ENCODE measurements around the gene TNFRSF6B. TPM values are rescaled to one million over a fixed set of nuclear protein-coding genes. Genes with fewer than 3 reads are reported as not detected.

The TNFRSF6B gene
- total RNA-seq, 1 donor from 2014 or later = not detected

DNA sequence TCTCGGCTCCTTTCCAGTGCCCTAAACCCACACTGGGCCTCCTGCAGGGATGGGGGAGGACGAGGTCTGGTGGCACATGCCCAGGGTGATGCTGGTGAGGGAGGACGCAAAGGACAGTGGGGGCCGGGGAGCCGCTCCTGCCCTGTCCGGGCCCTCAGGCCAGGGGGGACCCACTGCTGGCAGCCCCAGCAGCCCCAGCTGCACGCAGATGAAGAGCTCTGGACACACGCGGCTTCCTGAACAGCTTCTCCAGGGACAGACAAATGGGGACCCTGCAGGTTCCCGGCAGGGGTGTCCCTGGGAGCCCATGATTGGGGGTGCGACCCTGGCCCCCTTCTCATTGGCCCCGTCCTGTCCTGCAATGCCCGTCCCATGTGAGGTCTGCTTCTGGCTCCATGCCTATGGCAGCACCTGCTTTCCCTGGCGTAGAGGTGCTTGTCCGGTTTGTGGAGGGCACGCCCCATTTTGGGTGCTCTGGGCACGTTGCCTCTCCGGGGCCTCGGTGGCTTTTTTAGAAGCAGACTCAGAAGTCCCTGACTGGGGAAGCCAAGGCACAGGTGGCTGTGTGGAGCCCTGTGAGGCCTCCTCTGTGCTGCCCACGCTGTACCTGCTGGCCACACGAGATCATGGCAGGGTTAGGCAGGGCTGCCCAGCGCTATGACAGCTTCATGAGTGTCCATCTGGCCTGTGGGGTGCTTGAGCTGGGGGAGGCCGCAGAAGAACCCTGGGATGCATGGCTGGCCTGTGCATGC is 15.4 kb upstream of the TNFRSF6B start:
- H3K4me3 Mint-ChIP-seq = no peak overlapping the region

DNA sequence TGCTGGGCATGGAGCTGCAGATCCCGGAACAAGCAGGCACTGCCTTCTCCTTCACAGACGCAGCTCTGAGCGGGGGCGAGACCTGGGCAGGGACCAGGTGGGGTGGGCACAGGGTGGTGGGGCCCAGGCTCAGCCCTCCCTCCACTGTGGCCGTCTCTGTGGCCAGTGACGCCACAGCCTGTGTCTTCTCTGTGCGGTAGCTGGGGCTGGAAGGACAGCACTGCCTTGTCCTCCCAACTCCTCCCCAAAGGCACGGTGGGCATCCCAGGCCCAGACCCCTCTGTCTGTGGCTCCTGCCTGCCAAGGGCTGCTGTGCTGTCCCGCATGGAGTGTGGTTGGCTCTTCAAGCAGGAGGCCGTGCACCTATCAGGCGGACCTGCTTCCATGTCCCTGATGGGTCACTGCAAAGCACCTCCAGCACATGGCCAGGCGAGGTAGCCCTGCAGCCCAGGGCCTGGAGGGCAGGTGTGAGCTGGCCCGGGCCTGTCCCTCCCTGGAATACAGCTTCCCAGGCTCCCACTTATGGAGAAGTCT is 14.8 kb upstream of the TNFRSF6B start:
- no peaks in the 10 kb centered on the region for H3K27me3 Mint-ChIP-seq
- intact Hi-C loops (cut with micrococcal nuclease) = no loop called here
- H3K9me3 Mint-ChIP-seq = no peaks in the 10 kb centered on the region
- ATAC-seq (ENCODE audit: low read depth) = no peak
- no peak for DNase-seq
- TF ChIP-seq, protein P1, sequence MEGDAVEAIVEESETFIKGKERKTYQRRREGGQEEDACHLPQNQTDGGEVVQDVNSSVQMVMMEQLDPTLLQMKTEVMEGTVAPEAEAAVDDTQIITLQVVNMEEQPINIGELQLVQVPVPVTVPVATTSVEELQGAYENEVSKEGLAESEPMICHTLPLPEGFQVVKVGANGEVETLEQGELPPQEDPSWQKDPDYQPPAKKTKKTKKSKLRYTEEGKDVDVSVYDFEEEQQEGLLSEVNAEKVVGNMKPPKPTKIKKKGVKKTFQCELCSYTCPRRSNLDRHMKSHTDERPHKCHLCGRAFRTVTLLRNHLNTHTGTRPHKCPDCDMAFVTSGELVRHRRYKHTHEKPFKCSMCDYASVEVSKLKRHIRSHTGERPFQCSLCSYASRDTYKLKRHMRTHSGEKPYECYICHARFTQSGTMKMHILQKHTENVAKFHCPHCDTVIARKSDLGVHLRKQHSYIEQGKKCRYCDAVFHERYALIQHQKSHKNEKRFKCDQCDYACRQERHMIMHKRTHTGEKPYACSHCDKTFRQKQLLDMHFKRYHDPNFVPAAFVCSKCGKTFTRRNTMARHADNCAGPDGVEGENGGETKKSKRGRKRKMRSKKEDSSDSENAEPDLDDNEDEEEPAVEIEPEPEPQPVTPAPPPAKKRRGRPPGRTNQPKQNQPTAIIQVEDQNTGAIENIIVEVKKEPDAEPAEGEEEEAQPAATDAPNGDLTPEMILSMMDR (IDR thresholded peaks at IDR 0.05) = no peak
- no peaks in the 10 kb centered on the region for H3K4me1 Mint-ChIP-seq
- no peak overlapping the region for H3K27ac Mint-ChIP-seq
- peaks cover 7% of the 10 kb centered on the region for H3K36me3 Mint-ChIP-seq (ENCODE audit: low read depth)
- H3K4me3 Mint-ChIP-seq = no peak overlapping the region
- POLR2A ChIA-PET = interaction anchor here (1.0 kb wide), 1 partner anchor 17 kb away, joined by 3 read pairs; no protein-coding TSS in a partner anchor
- CTCF ChIA-PET = no interaction called here

More for the DNA sequence above, 15.4 kb upstream of the TNFRSF6B start:
- no peaks in the 10 kb centered on the region for H3K9me3 Mint-ChIP-seq
- TF ChIP-seq, protein P1 (IDR thresholded peaks at IDR 0.05) = no peak
- intact Hi-C loops (cut with micrococcal nuclease) = no loop called here
- H3K36me3 Mint-ChIP-seq (ENCODE audit: low read depth) = peaks cover 10% of the 10 kb centered on the region
- H3K27ac Mint-ChIP-seq = no peak overlapping the region
- H3K27me3 Mint-ChIP-seq = no peaks in the 10 kb centered on the region
- ChIA-PET CTCF (no interaction called here), POLR2A (no interaction called here)
- ATAC-seq (ENCODE audit: low read depth) (no peak), DNase-seq (no peak)
- no peaks in the 10 kb centered on the region for H3K4me1 Mint-ChIP-seq

DNA sequence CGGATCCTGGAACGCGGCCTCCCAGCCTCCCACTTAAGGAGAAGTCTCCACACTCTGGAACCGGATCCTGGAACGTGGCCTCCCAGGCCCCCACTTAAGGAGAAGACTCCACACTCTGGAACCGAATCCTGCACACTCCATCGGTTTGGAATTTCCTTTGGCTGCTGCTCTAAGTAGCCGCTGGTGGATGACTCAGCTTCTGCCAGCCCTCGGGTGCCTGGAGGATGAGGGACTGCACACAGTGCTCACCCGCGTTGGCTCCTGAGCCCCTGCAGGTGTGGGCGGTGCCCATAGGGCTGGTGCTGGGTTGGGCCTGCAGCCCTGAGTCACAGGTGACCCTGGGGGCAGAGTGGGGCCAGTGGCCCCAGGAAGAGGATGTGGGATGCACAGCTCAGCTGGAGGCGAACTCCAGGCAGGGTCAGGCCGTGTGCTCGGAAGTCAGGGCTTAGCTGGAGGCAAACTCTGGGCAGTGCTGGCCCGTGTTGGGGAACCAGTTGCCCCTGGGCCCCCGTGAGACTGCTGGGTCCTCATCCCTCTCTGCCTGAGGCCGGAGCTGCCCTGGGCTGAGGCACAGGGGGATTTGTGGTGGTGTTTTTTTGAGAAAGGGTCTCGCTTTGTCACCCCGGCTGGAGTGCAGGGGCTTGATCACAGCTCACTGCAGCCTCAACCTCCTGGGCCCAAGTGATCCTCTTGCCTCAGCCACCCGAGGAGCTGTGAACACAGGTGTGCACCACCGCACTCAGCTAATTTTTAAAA is 13.9 kb upstream of the TNFRSF6B start:
- DNase-seq (no peak), ATAC-seq (ENCODE audit: low read depth) (no peak)
- ChIA-PET POLR2A (interaction anchor here (1.0 kb wide), 1 partner anchor 16 kb away, joined by 3 read pairs; no protein-coding TSS in a partner anchor), CTCF (no interaction called here)
- Mint-ChIP-seq H3K36me3 (ENCODE audit: low read depth) (peaks cover 4% of the 10 kb centered on the region), H3K9me3 (no peaks in the 10 kb centered on the region), H3K27me3 (no peaks in the 10 kb centered on the region), H3K27ac (no peak overlapping the region), H3K4me3 (no peak overlapping the region), H3K4me1 (peaks cover 4% of the 10 kb centered on the region)
- intact Hi-C loops (cut with micrococcal nuclease) = no loop called here
- TF ChIP-seq, protein P1 (IDR thresholded peaks at IDR 0.05) = no peak

DNA sequence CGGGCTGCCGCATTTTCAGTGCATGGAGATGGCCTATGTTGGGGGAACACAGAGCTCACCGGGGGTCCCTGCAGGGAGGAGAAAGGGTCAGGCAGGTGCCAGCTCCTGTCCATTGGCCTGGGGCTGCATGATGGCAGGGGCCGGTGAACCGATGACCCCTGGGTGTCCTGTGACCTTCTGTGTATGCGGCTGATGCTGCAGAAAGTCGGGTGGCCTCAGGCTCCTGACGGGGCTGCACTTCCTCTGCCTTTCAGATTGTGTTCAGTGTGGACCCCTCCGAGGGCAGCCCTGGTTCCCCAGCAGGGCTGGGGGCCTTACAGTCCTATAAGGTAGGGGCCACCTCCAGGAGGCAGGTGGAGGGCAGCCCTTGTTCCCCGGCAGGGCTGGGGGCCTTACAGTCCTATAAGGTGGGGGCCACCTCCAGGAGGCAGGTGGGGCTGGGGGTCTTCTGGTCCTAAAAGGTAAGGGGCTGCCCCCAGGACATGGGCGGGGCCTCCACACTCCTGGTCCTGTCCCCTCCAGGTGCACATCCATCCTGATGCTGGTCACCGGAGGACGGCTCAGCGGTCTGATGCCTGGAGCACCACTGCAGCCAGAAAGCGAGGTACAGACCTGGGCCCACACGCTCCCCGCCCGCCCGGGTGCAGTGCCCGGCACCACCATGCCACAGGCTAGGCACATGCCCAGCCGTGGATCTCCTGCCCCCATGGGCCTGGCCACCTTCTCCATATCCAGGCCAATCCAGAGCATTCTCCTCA is 11.0 kb upstream of the TNFRSF6B start:
- DNase-seq (no peak), ATAC-seq (ENCODE audit: low read depth) (no peak)
- CTCF ChIA-PET = no interaction called here

More for the DNA sequence above, 11.0 kb upstream of the TNFRSF6B start:
- no peak overlapping the region for H3K4me3 Mint-ChIP-seq
- TF ChIP-seq, protein P1 (IDR thresholded peaks at IDR 0.05) = no peak
- no peaks in the 10 kb centered on the region for H3K36me3 Mint-ChIP-seq (ENCODE audit: low read depth)
- H3K4me1 Mint-ChIP-seq = peaks cover 4% of the 10 kb centered on the region
- POLR2A ChIA-PET = no interaction called here
- H3K27me3 Mint-ChIP-seq = no peaks in the 10 kb centered on the region
- H3K27ac Mint-ChIP-seq = no peak overlapping the region
- no peaks in the 10 kb centered on the region for H3K9me3 Mint-ChIP-seq
- intact Hi-C loops (cut with micrococcal nuclease) = no loop called here

Measured in activated B cell treated with CpG ODN at 0.5 μM for 24 hours (primary cell).